Fibroblast of pulmonary artery (primary cell): ENCODE measurements around the gene RPL5.

Experiments used
- DNase-seq: peaks from one replicate; pipeline ENCODE4 v3.0.0-alpha.2; 2010; ENCODE audit warnings: low read depth
- H3K4me3 ChIP-seq: replicated peaks from 2 replicates; pipeline ENCODE4 v1.5.1; 2011; ENCODE audit warnings: low read depth, mild to moderate bottlenecking, control low read depth, low read length, moderate library complexity
- CTCF ChIP-seq: IDR thresholded peaks from 2 replicates; pipeline ENCODE4 v1.5.1; 2011; ENCODE audit warnings: mild to moderate bottlenecking, control low read depth, low read length, inconsistent platforms; ENCODE audit errors: missing control alignments

RPL5 gene

GRCh38 chr1:92803140-92803887 lies 28.5 kb upstream of the RPL5 start:
- no peak overlapping the region for H3K4me3 ChIP-seq
- peak; percentile 44 for DNase-seq
- no peak for TF ChIP-seq CTCF

- no peak overlapping the region for H3K4me3 ChIP-seq
- peak; percentile 99 for DNase-seq
- TF ChIP-seq CTCF: no peak
Measured at GRCh38 chr1:92804721-92805201, 27.1 kb upstream of the RPL5 start.

- DNase-seq: peak; percentile 34
- H3K4me3 ChIP-seq: no peak overlapping the region
- no peak for TF ChIP-seq CTCF
Measured at GRCh38 chr1:92805216-92805615, 26.6 kb upstream of the RPL5 start.

- no peak for DNase-seq
- no peak overlapping the region for H3K4me3 ChIP-seq
- no peak for TF ChIP-seq CTCF
Measured at GRCh38 chr1:92808381-92808780, 23.5 kb upstream of the RPL5 start.

- TF ChIP-seq CTCF: no peak
- no peak for DNase-seq
- H3K4me3 ChIP-seq: no peak overlapping the region
Measured at GRCh38 chr1:92816732-92817131, 15.1 kb upstream of the RPL5 start.

- no peak for DNase-seq
- no peak overlapping the region for H3K4me3 ChIP-seq
- TF ChIP-seq CTCF: no peak
Measured at GRCh38 chr1:92817137-92817697, 14.6 kb upstream of the RPL5 start.
